CD14-positive monocyte (primary cell): ENCODE results near the gene SKIC2. TPM values are rescaled to one million over a fixed set of nuclear protein-coding genes. Genes with fewer than 3 reads are reported as not detected.

Source experiments
- DNase-seq, 3 donors: peaks; one replicate each; pipeline ENCODE4 v3.0.0-alpha.2; 2011 to 2022
- H2AFZ ChIP-seq: 2 replicates; pipeline ENCODE4 v1.6.0; 2012; ENCODE audit warnings: mild to moderate bottlenecking, low read depth, low read length, inconsistent platforms; ENCODE audit not compliant: insufficient read depth, poor library complexity, severe bottlenecking
- H3K27ac ChIP-seq, 2 donors: 1 replicate in 1 of 2; 2 replicates in 1 of 2; pipeline ENCODE4 v1.5.1; 2012 to 2013; ENCODE audit warnings: low read length in 2 of 2, control low read depth in 1 of 2, inconsistent platforms in 1 of 2, low read depth in 1 of 2, mild to moderate bottlenecking in 1 of 2
- H3K27me3 ChIP-seq, 2 donors: one replicate each; pipeline versions ENCODE4 v1.6.0 to v1.6.1; 2011 to 2013; ENCODE audit warnings: low read length in 2 of 2; ENCODE audit not compliant: control insufficient read depth in 2 of 2, insufficient read depth in 2 of 2
- H3K36me3 ChIP-seq, 2 donors: replicated peaks in 1 of 2; 1 replicate in 1 of 2; 2 replicates in 1 of 2; pipeline versions ENCODE4 v1.5.1 to v1.6.1; 2012 to 2013; ENCODE audit warnings: low read length in 2 of 2, control low read depth in 1 of 2, inconsistent platforms in 1 of 2, mild to moderate bottlenecking in 1 of 2; ENCODE audit not compliant: insufficient read depth in 2 of 2, control insufficient read depth in 1 of 2
- H3K4me1 ChIP-seq, 2 donors: 1 replicate in 1 of 2; 2 replicates in 1 of 2; pipeline versions ENCODE4 v1.5.1 to v1.6.1; 2012 to 2013; ENCODE audit warnings: low read length in 2 of 2, control low read depth in 1 of 2, inconsistent platforms in 1 of 2, mild to moderate bottlenecking in 1 of 2, moderate library complexity in 1 of 2; ENCODE audit not compliant: insufficient read depth in 2 of 2, control insufficient read depth in 1 of 2
- H3K4me2 ChIP-seq: replicated peaks from 2 replicates; pipeline ENCODE3; 2012; ENCODE audit warnings: low read length, moderate library complexity, mild to moderate bottlenecking; ENCODE audit not compliant: poor library complexity, severe bottlenecking; ENCODE audit errors: extremely low read depth
- H3K4me3 ChIP-seq, 3 experiments: fragments of 200-600 bp in 1 of 3; sonication (generic) in 1 of 3; replicated peaks in 1 of 3; 1 replicate in 2 of 3; 2 replicates in 1 of 3; pipeline ENCODE4 v1.5.1; 2011 to 2013; ENCODE audit warnings: low read length in 3 of 3, mild to moderate bottlenecking in 3 of 3, control low read depth in 2 of 3, low read depth in 2 of 3, inconsistent platforms in 1 of 3, moderate library complexity in 1 of 3
- H3K79me2 ChIP-seq: 2 replicates; pipeline ENCODE4 v1.6.0; 2012; ENCODE audit warnings: mild to moderate bottlenecking, control low read depth, inconsistent platforms, low read length, moderate library complexity; ENCODE audit not compliant: insufficient read depth
- H3K9ac ChIP-seq: 2 replicates; pipeline ENCODE4 v1.6.0; 2017; ENCODE audit warnings: low read length, mild to moderate bottlenecking; ENCODE audit not compliant: insufficient read depth, poor library complexity, severe bottlenecking
- H3K9me3 ChIP-seq, 2 donors: replicated peaks in 1 of 2; 1 replicate in 1 of 2; 2 replicates in 1 of 2; pipeline versions ENCODE4 v1.5.1 to v1.6.1; 2012 to 2013; ENCODE audit warnings: low read length in 2 of 2, control low read depth in 1 of 2; ENCODE audit not compliant: control insufficient read depth in 1 of 2, insufficient read depth in 1 of 2
- H4K20me1 ChIP-seq: 2 replicates; pipeline ENCODE4 v1.6.0; 2012; ENCODE audit warnings: mild to moderate bottlenecking, low read length, control low read depth, moderate library complexity; ENCODE audit not compliant: insufficient read depth
- H3K27ac Mint-ChIP-seq, 7 donors: one replicate each; pipeline ENCODE4 v1.8.0; 2020; ENCODE audit warnings: mild to moderate bottlenecking in 7 of 7, mixed read lengths in 7 of 7, moderate library complexity in 6 of 7, inconsistent platforms in 2 of 7
- H3K27me3 Mint-ChIP-seq, 3 donors: one replicate each; pipeline ENCODE4 v1.8.0; 2021 to 2022; ENCODE audit warnings: low read depth in 3 of 3, mild to moderate bottlenecking in 3 of 3, mixed read lengths in 3 of 3, moderate library complexity in 3 of 3, inconsistent platforms in 1 of 3
- H3K36me3 Mint-ChIP-seq, 2 donors: one replicate each; pipeline ENCODE4 v1.8.0; 2020; ENCODE audit warnings: mixed read lengths in 2 of 2, inconsistent platforms in 1 of 2, mild to moderate bottlenecking in 1 of 2
- H3K4me1 Mint-ChIP-seq: one replicate; pipeline ENCODE4 v1.8.0; 2020; ENCODE audit warnings: mild to moderate bottlenecking, mixed read lengths
- H3K4me3 Mint-ChIP-seq, 2 donors: one replicate each; pipeline ENCODE4 v1.8.0; 2020; ENCODE audit warnings: mild to moderate bottlenecking in 2 of 2, mixed read lengths in 2 of 2, moderate library complexity in 1 of 2
- H3K9me3 Mint-ChIP-seq, 7 donors: one replicate each; pipeline ENCODE4 v1.8.0; 2020 to 2022; ENCODE audit warnings: mixed read lengths in 7 of 7, mild to moderate bottlenecking in 6 of 7, moderate library complexity in 6 of 7, inconsistent platforms in 2 of 7
- WGBS: methylation state at CpG from one replicate; pipeline ENCODE4 v1.1.5; 2013; ENCODE audit warnings: missing lambda C conversion rate; ENCODE audit not compliant: insufficient coverage; 5-methylcytosine and 5-hydroxymethylcytosine counted together
- intact Hi-C, 2 donors: fragments of 100-400 bp; cut with micrococcal nuclease; formaldehyde crosslinking; loops; one replicate each; pipeline versions ENCODE4 v1.15.0 to v1.15.1; 2023
- polyA plus RNA-seq, 3 donors: library from polyadenylated mRNA; depleted of rRNA in 1 of 3; unstranded in 2 of 3; stranded (reverse) in 1 of 3; fragments of 300-500 nt in 2 of 3; fragments of >200 nt in 1 of 3; fragmentation: Illumina TruSeq in 2 of 3; gene quantifications; 1 replicate in 2 of 3; 2 replicates in 1 of 3; pipeline ENCODE4 v1.2.3, GENCODE V29; 2012 to 2021
- TF ChIP-seq, protein P1 (sequence below): fragments of 200-600 bp; IDR thresholded peaks from one replicate; pipeline ENCODE4 v1.8.0; 2022; ENCODE audit warnings: antibody characterized with exemption, mild to moderate bottlenecking

Gene SKIC2
- polyA plus RNA-seq, 3 donors, result 13.2 to 72.1 (median 13.2) TPM

DNA sequence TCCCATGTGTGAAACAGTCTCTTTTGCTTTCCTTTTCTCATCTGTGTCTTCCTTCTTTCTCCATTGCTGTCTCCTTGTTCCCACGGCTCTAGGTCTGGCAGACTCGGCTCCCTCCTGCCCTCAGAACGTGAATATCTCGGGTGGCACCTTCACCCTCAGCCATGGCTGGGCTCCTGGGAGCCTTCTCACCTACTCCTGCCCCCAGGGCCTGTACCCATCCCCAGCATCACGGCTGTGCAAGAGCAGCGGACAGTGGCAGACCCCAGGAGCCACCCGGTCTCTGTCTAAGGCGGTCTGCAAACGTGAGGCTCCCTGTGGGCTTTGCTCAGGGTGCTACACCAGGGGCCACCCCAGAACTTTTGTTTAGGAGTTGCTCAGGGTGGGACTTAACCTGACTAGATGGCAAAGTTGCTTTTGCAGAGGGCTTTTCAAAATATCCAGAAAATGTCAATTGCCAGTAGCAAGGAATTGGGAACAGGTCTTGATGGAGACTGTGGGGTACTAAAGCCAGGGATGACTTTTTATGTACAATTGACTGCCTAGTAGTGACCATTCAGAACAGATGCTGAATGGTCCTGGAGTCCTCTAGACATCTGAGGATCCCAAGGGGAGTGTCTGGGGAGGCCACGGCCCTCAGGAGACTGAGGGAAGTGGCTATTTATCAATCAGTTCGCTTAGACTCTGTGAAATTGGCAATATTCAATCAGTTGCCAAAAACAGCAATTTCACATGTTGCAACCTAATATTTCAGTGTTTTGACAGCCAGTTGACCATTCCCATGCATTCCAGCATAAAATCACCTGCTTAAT lies 30.9 kb upstream of the SKIC2 start:
- Histone ChIP-seq H3K4me1 (peaks cover 4 to 31% of the 10 kb centered on the region in 2 donors), H3K4me3 (peak overlapping the region in 1 of 3 experiments; percentile 51), H3K27me3 (no peaks in the 10 kb centered on the region), H4K20me1 (no peaks in the 10 kb centered on the region), H3K4me2 (peak overlapping the region; percentile 36), H3K9me3 (no peaks in the 10 kb centered on the region), H3K9ac (no peak overlapping the region), H3K79me2 (no peaks in the 10 kb centered on the region), H2AFZ (peak overlapping the region; percentile 68), H3K36me3 (no peaks in the 10 kb centered on the region), H3K27ac (peak overlapping the region in 1 of 2 donors; percentile 48)
- WGBS, result 91% methylated on average over 10 of the region's 11 CpGs
- H3K4me3 Mint-ChIP-seq, result peak overlapping the region; percentile 62 to 77
- no peaks in the 10 kb centered on the region for H3K36me3 Mint-ChIP-seq
- peaks cover 26% of the 10 kb centered on the region for H3K4me1 Mint-ChIP-seq
- H3K9me3 Mint-ChIP-seq, result peaks cover 0 to 3% (median 0%) of the 10 kb centered on the region in 7 donors
- peaks cover 0 to 3% (median 3%) of the 10 kb centered on the region in 3 donors for H3K27me3 Mint-ChIP-seq
- TF ChIP-seq, protein P1, sequence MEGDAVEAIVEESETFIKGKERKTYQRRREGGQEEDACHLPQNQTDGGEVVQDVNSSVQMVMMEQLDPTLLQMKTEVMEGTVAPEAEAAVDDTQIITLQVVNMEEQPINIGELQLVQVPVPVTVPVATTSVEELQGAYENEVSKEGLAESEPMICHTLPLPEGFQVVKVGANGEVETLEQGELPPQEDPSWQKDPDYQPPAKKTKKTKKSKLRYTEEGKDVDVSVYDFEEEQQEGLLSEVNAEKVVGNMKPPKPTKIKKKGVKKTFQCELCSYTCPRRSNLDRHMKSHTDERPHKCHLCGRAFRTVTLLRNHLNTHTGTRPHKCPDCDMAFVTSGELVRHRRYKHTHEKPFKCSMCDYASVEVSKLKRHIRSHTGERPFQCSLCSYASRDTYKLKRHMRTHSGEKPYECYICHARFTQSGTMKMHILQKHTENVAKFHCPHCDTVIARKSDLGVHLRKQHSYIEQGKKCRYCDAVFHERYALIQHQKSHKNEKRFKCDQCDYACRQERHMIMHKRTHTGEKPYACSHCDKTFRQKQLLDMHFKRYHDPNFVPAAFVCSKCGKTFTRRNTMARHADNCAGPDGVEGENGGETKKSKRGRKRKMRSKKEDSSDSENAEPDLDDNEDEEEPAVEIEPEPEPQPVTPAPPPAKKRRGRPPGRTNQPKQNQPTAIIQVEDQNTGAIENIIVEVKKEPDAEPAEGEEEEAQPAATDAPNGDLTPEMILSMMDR, result no peak
- H3K27ac Mint-ChIP-seq, result peak overlapping the region in 2 of 7 donors; percentile 10 to 40
- intact Hi-C loops, result no loop called here
- no peak for DNase-seq

- Mint-ChIP-seq H3K4me1 (peaks cover 26% of the 10 kb centered on the region), H3K36me3 (no peaks in the 10 kb centered on the region), H3K9me3 (peaks cover 0 to 3% (median 0%) of the 10 kb centered on the region in 7 donors), H3K27ac (peak overlapping the region in 1 of 7 donors; percentile 22), H3K27me3 (peaks cover 0 to 5% (median 3%) of the 10 kb centered on the region in 3 donors), H3K4me3 (no peak overlapping the region)
- no peaks in the 10 kb centered on the region for H3K36me3 ChIP-seq
- WGBS, result 84% methylated on average over 3 of the region's 9 CpGs
- no peak overlapping the region for H3K4me3 ChIP-seq
- TF ChIP-seq, protein P1, result no peak
- intact Hi-C loops, result no loop called here
- H3K4me2 ChIP-seq, result no peak overlapping the region
- no peak overlapping the region for H3K9ac ChIP-seq
- H3K27ac ChIP-seq, result no peak overlapping the region
- H3K9me3 ChIP-seq, result no peaks in the 10 kb centered on the region
- no peak for DNase-seq
- no peaks in the 10 kb centered on the region for H3K79me2 ChIP-seq
- no peaks in the 10 kb centered on the region for H3K27me3 ChIP-seq
- no peaks in the 10 kb centered on the region for H4K20me1 ChIP-seq
- no peak overlapping the region for H2AFZ ChIP-seq
- H3K4me1 ChIP-seq, result peaks cover 4 to 31% of the 10 kb centered on the region in 2 donors
Observed at GRCh38 chr6:31928672-31928939, 30.4 kb upstream of the SKIC2 start.
